Astrocyte of the hippocampus (primary cell): Measurements from ENCODE around the gene TFPT.
"Not testable (repeated sequence)": the region's sequence is repeated elsewhere in the genome, so short reads cannot be mapped to it uniquely, and the experiment has no call there.

ENCODE experiments used
- DNase-seq: peaks from one replicate; pipeline ENCODE4 v3.0.0; 2011; ENCODE audit warnings: low read depth, low spot score

TFPT gene

DNA sequence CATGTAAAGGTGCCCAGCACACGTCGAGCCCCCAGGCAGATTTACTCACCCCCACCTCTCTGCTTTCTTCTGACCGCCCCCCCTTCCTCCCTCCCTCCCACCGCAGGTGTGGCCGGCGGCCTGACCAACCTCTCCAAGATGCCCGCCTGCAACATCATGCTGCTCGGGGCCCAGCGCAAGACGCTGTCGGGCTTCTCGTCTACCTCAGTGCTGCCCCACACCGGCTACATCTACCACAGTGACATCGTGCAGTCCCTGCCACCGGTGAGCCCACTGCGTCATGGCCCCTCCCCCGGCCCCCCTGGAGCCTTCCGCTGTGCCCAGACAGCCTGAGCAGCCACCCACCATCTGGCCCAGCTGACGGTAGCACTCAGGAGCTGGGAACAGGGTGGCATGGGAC lies 8.9 kb upstream of the TFPT start:
- no peak for DNase-seq

DNA sequence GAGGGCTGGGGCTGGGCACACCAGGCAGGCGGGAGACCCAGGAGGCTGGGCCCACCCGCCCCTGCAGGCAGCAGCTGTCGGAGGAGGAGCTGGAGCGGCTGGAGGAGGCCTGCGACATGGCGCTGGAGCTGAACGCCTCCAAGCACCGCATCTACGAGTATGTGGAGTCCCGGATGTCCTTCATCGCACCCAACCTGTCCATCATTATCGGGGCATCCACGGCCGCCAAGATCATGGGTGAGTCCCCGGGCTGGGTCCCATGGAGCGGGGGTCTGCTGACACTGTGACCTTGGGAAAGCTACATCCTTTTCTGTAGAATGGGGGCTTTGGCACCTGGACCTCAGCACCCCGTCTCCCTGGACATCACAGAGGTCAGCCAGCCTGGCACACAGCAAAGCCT lies 8.2 kb upstream of the TFPT start:
- DNase-seq = no peak

DNA sequence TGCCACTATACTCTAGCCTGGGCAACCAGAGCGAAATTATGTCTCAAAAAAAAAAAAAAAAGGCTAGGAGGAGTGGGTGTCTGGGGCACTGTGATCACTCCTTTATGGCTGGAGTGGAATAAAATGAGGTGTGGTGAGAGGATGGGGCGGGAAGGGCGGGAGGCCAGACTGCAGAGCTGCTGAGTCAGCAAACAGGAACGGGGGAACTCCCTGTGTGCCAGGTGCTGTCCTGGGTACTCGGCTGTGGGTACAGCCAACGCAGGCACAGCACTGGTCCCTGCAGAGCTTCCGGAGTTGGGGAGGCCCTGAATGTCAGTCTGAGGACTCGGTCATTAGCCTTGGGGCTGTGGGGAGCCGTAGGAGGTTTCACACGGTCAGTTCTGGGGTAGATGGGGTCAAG lies 5.8 kb upstream of the TFPT start:
- DNase-seq = no peak

- DNase-seq = peak; percentile 59
Observed at GRCh38 chr19:54114340-54115108, 933 bp downstream of the TFPT start.

DNA sequence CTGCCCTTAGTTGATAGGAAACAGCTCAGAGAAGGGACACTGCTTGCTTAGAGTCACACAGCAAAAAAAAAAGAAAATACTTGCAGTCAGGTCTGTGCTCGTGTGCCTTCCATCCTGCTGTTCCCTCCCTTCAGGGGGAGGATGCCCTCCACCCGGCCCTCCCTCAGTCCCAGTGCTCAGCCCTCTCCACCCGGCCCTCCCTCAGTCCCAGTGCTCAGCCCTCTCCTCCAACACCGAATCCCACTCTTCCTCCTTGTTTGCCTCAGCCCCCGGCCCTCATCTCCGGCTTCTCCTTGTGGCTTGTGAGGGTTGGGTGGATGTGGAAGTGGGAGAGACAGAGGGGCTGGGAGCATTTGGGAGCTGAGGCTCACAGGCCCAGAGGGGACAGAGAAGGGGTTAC lies 5.8 kb downstream of the TFPT start:
- no peak for DNase-seq

GRCh38 chr19:54108496-54108895 lies 7.0 kb downstream of the TFPT start:
- DNase-seq = no peak

DNA sequence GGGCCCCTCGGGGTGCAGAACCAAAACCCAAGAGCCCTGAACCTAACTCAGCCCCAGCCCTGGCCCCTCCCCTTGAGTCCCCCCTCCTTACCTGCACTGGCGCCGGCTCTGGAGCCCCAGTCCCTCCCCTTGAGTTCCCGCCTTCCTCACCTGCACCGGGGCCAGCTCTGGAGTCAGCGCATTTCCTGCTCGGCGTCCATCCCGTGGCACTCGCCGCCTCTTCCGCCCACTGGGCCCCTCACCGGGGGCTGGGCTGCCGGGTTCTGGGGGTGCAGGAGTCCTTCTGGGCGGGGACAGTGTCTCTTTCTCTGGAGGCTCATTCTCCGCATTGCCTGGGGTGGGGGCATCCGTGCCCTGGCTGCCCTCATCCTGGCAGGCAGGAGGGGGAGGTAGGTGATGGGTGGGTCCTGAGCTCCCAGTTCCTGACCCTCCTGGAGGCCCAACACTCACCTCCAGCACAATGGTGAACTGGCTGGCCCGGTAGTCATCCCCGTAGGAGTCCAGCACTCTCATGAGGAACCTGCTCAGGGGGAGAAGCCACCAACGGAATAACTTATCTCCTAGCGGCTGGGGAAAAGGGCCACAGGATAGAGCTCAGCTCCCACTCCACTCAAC lies 7.5 kb downstream of the TFPT start:
- DNase-seq = no peak

DNA sequence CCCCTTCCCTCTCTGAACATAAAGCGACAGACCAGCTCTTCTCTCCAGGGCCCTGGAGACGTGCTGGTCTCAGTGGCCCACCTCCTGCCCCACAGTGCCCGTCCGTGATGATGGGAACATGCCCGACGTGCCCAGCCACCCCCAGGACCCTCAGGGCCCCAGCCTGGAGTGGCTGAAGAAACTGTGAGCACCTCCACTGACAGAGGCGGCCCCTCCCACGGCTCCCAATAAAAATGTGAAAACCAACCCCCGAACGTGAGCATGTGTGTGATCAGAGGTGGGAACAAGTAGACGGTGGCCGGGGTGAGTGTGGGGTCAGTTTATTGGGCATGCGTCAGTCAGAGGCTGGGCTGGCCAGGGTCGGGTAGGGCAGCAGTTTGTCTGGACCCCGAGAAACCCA lies 8.7 kb downstream of the TFPT start:
- DNase-seq = no peak

- no peak for DNase-seq
Observed at GRCh38 chr19:54105796-54106195, 9.7 kb downstream of the TFPT start.

DNA sequence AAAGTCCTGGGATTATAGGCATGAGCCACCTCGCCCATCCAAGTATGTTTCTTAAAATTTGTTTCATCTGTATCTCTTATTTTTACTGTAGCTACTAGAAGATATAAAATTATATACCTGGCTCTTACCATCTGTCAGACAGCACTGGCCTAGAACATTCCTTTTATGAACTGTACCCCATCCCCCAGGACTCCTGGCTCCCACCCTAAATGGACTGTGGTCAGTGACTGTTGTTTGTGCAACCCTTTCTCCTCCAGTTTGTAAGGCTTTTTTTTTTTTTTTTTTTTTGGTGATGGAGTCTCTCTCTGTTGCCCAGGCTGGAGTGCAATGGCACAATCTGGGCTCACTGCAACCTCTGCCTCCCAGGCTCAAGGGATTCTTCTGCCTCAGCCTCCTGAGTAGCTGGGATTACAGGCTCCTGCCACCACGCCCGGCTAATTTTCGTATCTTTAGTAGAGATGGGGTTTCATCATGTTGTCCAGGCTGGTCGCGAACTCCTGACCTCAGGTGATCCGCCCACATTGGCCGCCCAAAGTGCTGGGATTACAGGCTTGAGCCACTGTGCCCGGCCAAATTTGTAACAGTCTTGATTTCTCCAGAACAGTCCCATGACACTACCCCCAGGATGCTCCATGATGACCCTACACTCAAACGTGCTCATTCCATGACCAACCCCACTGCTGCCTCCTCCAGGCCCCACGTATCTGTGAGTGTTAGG lies 10.3 kb downstream of the TFPT start:
- DNase-seq = no peak

DNA sequence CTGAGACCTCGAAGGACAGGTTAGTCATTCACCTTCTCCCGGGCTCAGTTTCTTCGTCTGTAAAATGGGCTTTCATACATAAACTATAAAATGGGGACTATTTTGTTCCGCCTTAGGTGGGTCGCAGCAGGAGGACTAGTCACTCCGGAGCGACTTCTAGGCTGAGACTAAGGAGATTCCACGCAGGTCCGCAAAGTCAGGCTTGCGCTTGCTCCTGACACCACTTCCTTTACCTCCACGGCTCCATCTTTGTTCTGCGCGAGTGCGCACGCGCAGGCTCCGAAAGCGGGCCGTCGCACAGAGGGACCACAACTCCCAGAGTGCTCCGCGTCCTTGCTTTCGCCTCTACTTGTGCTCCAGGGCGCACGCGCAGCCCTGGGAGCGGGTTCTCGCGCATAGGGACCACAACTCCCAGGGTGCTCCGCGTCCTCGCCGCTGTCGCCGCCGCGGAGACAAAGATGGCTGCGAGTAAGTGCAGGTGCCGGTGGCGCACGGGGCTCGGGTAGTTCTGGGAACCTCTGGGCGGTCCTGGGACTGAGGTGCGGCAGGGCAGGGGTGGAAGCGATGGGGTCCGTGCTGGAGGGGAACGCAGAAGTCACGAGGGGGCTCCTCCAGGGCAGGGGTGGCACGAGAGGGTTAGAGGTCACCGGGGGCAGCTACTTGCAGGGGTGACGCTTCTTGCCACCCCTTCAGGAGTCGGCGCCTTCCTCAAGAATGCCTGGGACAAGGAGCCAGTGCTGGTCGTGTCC lies 12.9 kb downstream of the TFPT start, which contains the start of gene NDUFA3:
Gene NDUFA3 (plus strand): TSS at position 435 of the 749 bp plus-strand sequence. CDS start 24 bp downstream, at position 459.
- DNase-seq = peak; percentile 100

DNA sequence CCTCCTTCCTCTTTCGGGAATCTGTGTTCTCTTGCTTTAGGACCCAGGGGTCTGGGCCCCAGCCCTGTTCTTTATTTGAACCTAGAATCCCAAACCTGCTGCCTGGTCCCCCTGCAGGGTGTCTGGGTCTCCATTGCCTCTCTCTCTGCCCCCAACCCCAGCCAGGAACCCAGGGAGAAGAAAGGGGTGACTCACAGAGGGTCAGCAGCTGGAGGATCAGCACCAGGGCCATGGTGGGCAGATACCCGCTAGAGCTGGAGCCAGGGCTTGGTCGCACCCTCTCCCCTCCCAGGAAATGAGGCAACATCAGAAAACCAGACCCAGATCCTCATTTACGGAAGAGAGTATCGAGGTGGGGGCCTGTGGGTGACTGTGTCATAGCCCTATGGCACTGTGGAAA lies 14.9 kb downstream of the TFPT start, which contains the start of gene OSCAR:
Gene OSCAR (minus strand): TSS at position 243 of the 400 bp plus-strand sequence. CDS start 11 bp downstream, at position 232.
- DNase-seq = no peak

DNA sequence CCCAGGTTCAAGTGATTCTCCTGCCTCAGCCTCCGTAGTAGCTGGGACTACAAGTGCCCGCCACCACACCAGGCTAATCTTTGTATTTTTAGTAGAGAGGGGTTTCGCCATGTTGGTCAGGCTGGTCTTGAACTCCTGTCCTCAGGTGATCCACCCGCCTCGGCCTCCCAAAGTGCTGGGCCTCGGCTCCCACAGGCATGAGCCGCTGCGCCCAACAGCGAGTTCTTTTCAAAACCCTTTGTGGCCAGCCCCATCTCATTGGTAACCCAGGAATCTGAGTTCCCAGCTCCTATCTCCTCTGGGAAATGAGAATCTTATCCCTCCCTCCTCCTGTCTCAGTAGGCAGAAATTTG lies 15.6 kb downstream of the TFPT start:
- not testable (repeated sequence) for DNase-seq

DNA sequence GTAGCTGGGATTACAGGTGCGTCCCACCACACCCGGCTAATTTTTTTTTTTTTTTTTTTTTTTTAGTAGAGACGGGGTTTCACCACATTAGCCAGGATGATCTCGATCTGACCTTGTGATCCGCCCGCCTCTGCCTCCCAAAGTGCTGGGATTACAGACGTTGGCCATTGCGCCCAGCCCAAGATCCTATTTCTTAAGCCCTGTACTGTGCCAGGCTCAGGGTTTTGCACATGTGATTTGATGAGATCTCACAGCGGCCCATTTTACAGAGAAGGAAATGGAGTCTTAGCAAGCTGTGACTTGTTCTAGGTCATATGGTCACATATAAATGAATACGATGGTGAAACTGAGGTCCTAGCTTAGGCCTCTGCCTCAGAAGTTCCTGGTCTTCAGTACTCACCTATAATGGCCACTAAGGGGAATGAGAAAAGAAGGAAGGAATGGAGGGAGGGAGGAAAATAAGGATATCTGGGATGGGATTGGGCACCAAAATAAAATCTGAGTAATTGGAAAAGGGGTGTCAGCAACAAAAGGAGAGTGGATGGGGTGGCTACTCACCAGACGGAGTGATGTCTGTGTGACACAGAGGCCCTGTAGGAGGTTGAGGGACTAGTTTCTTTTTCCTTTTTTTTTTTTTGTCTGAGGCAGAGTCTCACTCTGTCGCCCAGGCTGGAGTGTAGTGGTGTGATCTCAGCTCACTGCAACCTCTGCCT lies 16.1 kb downstream of the TFPT start:
- DNase-seq = no peak

- DNase-seq = peak; percentile 14
Observed at GRCh38 chr19:54096617-54097106, 18.8 kb downstream of the TFPT start.

- DNase-seq = peak; percentile 72
Observed at GRCh38 chr19:54095859-54096616, 19.4 kb downstream of the TFPT start.

DNA sequence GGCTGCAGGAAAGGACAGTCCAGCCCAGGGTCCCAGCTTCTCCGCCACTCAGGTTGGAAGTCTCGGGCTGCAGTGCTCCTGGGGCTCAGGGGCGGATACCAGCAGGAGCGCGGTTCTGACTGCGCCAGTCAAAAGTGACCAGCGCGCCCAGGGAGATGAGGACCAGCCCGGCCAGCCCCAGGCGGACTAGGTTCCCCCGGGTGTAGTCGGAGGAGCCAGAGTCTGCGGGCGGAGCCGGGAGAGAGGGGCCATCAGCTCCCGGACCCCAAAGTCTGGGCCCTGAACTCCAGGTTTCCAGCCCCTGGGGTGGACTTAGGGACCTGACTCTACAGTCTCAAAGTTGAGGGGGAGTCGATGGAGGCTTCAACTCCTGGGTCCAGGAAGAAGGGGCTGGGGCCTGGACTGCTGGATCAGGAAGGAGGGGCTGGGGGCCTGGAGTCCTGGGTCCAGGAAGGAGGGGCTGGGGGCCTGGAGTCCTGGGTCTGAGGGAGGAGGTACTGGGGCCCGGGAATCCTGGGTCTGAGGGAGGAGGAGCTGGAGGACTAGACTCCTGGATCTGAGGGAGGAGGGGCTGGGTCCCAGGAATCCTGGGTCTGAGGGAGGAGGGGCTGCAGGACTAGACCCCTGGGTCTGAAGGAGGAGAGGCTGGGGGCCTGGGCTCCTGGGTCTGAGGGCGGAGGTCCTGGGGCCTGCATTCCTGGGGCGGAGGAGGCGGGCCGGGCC lies 20.2 kb downstream of the TFPT start:
- no peak for DNase-seq

DNA sequence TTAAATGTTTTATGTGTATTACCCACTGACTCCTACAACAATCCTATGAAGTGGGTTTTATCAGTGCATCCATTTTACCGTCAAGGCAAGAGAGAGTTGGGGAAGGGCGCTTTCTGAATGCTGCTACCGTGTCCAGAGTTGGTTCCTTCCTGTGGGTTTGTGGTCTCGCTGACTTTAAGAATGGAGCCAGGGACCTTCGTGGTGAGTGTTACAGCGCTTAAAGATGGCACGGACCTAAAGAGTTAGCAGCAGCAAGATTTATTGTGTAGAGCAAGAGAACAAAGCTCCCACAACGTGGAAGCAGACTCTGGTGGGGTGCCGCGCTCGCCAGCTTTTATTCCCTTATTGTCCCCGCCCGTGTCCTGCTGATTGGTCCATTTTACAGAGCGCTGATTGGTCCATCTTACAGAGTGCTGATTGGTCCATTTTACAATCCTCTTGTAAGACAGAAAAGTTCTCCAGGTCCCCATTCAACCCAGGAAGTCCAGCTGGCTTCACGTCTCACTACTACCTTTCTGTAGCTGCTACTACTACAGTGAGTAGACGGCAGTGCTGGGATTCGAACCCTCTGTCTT lies 20.9 kb downstream of the TFPT start:
- DNase-seq = no peak

DNA sequence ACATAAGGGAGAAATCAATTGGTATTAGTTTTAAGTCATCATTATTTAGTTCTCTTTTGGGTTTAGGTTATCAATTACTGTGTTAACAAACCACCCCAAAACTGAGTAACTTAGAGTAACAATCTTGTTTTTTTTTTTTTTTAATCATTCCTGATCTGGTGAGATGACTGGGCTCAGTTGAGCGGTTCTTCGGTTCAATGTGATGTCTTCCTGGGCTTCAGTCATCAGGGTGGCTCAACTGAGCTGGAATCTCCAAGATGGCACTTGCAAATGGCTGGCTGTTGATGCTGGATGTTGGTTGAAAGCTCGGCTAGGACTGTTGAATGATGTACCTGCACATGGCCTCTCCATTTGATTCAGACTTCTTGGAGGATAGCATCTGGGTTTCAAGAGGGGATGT lies 31.0 kb downstream of the TFPT start:
- no peak for DNase-seq
